ENCODE measurements around the gene SREK1.

SREK1 gene

DNA sequence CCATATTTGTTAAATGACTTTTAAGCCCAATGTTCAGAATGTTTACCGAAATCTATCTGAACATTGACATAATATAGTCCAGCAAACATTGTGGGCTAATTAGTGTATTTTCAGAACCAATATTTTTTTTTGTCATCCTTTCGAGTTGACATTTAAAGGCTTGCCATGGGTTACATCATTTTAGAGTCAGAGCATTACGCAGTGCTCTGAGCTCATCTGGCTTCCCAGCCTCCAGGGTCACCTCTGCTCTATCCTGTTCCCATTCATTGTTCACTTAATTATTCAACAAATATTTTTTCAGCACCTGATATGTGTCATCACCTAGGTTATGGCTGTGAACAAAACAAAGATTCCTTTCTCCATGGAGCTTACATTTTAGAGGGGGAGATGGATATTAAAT is 80.2 kb downstream of the SREK1 start:
- no peak for DNase-seq

DNA sequence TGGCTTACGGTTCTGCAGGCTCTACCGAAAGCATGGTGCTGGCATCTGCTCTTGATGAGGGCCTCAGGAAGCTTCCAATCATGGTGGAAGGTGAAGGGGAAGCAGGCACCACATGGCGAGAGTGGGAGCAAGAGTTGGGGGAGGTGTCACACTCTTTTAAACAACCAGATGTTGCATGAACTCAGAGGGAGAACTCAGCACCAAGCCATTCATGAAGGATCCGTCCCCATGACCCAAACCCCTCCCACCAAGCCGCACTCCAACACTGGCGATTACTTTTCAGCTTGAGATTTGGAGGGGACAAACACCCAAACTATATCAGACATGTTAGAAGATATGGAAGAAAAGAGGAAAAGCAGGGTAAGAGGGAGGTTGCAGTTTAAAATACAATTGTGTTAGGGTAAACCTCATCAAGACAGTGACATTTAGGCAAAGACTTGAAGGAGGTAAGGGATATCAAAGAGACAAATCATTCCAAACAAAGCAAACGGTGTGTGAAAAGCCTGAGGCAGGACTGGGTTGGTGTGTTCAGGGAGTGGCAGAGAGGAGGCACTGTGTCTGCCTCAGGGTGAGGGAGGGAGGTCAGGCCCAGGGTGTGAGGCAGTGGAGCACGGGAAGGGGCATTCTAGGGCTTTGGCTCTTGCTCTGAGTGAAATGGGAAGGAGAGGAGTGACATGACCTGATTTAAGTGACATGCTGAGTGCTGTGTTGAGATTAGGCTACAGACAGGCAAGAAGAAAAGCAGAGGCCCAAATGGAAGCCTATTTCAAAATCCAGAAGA is 80.9 kb downstream of the SREK1 start:
- DNase-seq: no peak

DNA sequence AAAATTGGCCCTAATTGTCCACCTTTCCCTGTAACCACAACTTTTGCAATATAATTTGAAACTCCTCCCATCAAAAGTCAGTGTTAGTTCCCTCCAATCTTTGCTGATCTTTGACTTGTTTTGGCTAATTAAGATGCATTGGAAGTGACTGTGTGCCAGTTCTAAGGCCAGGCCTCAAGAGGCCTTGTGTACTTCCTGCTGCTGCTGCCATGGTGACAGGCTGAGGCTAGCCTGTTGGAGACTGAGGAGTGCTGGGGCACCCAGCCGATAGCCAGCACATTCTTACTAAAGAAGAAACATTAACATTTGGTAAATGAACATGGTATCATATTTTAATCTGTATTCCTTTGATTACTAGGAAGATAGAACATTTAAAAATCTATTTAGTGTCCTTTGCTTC is 86.5 kb downstream of the SREK1 start:
- no peak for DNase-seq

DNA sequence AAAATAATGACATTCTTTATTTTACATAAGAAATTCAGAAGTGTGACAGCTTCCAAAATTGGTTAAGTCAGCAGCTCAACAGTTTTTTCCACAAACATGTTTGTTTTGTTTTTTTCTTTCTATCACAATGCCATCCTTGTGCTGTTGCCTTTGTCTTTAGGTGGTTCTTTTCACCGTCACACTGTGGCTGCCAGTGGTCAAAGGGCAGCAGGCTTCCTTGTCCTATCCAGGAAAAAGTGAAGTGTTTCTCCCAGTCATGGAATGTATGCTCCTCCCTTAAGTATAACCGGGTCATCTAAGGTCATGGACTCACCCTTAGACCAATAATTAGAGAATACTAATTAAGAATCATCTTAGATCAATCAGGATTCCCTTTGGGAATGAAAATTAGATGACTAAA is 87.4 kb downstream of the SREK1 start:
- DNase-seq: no peak

DNA sequence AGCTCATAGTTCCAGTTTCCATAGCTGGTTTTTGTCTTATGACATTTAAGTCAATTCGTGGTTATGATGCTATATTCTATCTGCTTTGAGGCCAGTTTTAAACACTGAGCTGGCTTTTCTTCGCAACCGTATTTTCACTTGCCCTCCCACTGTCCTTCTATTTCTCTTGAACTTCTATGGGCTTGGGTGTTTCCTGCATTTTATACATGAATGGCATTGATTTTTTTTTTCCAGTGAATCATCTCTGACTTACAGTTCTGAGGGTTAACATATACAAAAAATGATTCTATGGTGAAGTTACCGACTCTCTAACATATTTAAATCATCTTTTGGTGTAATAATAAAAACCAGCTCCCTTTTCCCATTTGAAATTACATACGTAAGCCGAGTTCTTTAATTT is 88.2 kb downstream of the SREK1 start:
- no peak for DNase-seq

DNA sequence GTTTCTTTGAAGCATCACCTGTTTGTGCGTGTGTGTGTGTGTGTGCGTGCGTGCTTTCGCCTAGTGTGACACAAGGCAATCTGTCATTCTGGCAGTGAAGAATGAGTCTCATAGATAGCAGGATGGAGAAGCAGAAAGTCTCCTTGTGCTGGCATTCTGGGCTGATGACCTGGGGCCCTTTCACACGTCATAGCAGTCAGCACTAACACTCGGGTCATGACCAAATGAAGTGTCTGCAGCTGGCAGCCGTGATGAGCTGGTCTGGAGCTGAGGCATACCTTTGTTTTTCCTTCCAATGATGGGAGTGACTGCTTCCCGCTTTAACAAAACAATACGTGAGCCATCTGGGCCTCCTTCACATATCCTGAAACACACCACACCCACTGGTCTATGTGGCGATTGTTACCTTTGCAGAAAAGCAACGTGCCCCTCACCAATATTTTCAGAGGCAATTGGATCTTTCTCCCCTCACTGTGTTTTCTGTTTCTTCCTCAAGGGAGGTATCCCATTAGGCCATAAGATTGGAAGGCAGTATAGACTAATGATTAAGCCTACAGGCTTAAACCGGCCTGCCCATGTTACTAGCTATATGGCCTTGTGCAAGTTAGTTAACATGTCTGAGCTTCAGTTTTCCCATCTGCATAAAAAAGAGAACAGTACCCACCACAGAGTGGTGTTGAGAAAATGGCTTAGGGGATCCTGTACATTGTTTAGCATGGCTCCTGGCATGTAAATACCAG is 88.8 kb downstream of the SREK1 start:
- no peak for DNase-seq

Data from CD4-positive, alpha-beta T cell treated with Interferon alpha-2 for 1 hour (primary cell).